Spleen (tissue), 11 donors: ENCODE measurements around the gene FGF19. TPM values are rescaled to one million over a fixed set of nuclear protein-coding genes. Genes with fewer than 3 reads are reported as not detected.

ENCODE experiments used
- DNase-seq: peaks from one replicate; pipeline ENCODE4 v3.0.0-alpha.2; 2020
- H3K27ac ChIP-seq, 8 donors: fragments of 200-600 bp; sonication (generic) in 7 of 8; 1 replicate in 4 of 8; 2 replicates in 4 of 8; pipeline versions ENCODE4 v1.5.0 to v1.8.0; 2016 to 2021; ENCODE audit warnings: inconsistent platforms in 4 of 8, mild to moderate bottlenecking in 4 of 8, moderate library complexity in 1 of 8
- H3K27me3 ChIP-seq, 7 donors: fragments of 200-600 bp; sonication (generic) in 6 of 7; replicated peaks in 1 of 7; 1 replicate in 4 of 7; 2 replicates in 3 of 7; pipeline versions ENCODE4 v1.5.0 to v1.8.0; 2016 to 2021; ENCODE audit warnings: inconsistent platforms in 3 of 7, mild to moderate bottlenecking in 1 of 7
- H3K36me3 ChIP-seq, 6 donors: fragments of 200-600 bp; sonication (generic) in 5 of 6; 1 replicate in 4 of 6; 2 replicates in 2 of 6; pipeline versions ENCODE4 v1.5.0 to v1.8.0; 2016 to 2021; ENCODE audit warnings: inconsistent platforms in 2 of 6
- H3K4me1 ChIP-seq, 6 donors: fragments of 200-600 bp; sonication (generic) in 5 of 6; 1 replicate in 3 of 6; 2 replicates in 3 of 6; pipeline versions ENCODE4 v1.5.0 to v1.8.0; 2016 to 2021; ENCODE audit warnings: inconsistent platforms in 3 of 6
- H3K4me3 ChIP-seq, 8 donors: fragments of 200-600 bp; sonication (generic) in 7 of 8; 1 replicate in 4 of 8; 2 replicates in 4 of 8; pipeline versions ENCODE4 v1.5.0 to v1.8.0; 2016 to 2021; ENCODE audit warnings: inconsistent platforms in 4 of 8, mild to moderate bottlenecking in 4 of 8, moderate library complexity in 2 of 8
- H3K9me3 ChIP-seq, 8 donors: fragments of 200-600 bp; sonication (generic) in 7 of 8; 1 replicate in 4 of 8; 2 replicates in 4 of 8; pipeline versions ENCODE4 v1.5.0 to v1.8.0; 2016 to 2021; ENCODE audit warnings: inconsistent platforms in 4 of 8
- POLR2A ChIP-seq, 3 donors: fragments of 450-650 bp; IDR thresholded peaks; one replicate each; pipeline ENCODE4 v1.5.1; 2017; ENCODE audit warnings: antibody characterized with exemption in 3 of 3, mild to moderate bottlenecking in 1 of 3
- POLR2AphosphoS5 ChIP-seq, 3 donors: sonication (generic); formaldehyde crosslinking; IDR thresholded peaks; one replicate each; pipeline ENCODE4 v1.5.1; 2017; ENCODE audit warnings: antibody characterized with exemption in 3 of 3
- WGBS, 5 donors: extraction: QIAGEN DNeasy Blood & Tissue Kit in 3 of 5; methylation state at CpG; one replicate each; pipeline versions ENCODE4 v1.1.5 to v1.1.7; 2013 to 2018; 5-methylcytosine and 5-hydroxymethylcytosine counted together
- intact Hi-C: fragments of 100-400 bp; cut with DNase I; formaldehyde crosslinking; loops from one replicate; pipeline ENCODE4 v1.15.0; 2023; ENCODE audit warnings: low total_unique reads
- polyA plus RNA-seq, 3 donors: library from polyadenylated mRNA; stranded (reverse); fragments of 200-250 nt; gene quantifications; one replicate each; pipeline ENCODE4 v1.2.1, GENCODE V29; 2013
- total RNA-seq, 7 donors: library from RNA; depleted of rRNA in 3 of 7; stranded (reverse); fragments of >200 nt in 3 of 7; fragmentation: NEBNext Ultra II Directional in 4 of 7; extraction: Animal tissue kit (Norgen Biotek cat#: 25700) in 4 of 7; gene quantifications; one replicate each; pipeline versions ENCODE4 v1.1.0 to v1.2.1, GENCODE V29; 2016 to 2021
- TF ChIP-seq, protein P1 (sequence below), 11 experiments: fragments of 200-600 bp in 7 of 11; fragments of 450-650 bp in 4 of 11; sonication (generic) in 4 of 11; IDR thresholded peaks in 8 of 11; conservative IDR thresholded peaks in 3 of 11; 1 replicate in 7 of 11; 2 replicates in 4 of 11; pipeline versions ENCODE4 v1.4.0 to v1.8.0; 2016 to 2021; ENCODE audit warnings: antibody characterized with exemption in 11 of 11, inconsistent platforms in 4 of 11, mild to moderate bottlenecking in 1 of 11
- donor health status: healthy with polysubstance abuse.
- donor health status: DM: no; HTN: no; CAD: no; lungs with moderate emphysema.
- donor health status: DM: no; HTN: no; CAD: no.
- donor health status: Bipolar disorder and iron deficiency.
- donor health status: healthy.
- donor health status: DM: no; HTN: no; CAD: no.
- donor health status: DM: yes; HTN: yes; CAD: no.

The FGF19 gene
- total and polyA plus RNA-seq, 10 donors = not detected

GRCh38 chr11:69708736-69709401 lies 5.0 kb upstream of the FGF19 start:
- no peak overlapping the region for H3K4me3 ChIP-seq
- WGBS, 5 donors = 64 to 70% (median 64%) methylated on average over 15 of the region's 15 CpGs
- no peak for DNase-seq
- H3K9me3 ChIP-seq = no peaks in the 10 kb centered on the region
- intact Hi-C loops = no loop called here
- H3K36me3 ChIP-seq = no peaks in the 10 kb centered on the region
- TF ChIP-seq POLR2AphosphoS5 (IDR thresholded peaks at IDR 0.05) (no peak), POLR2A (IDR thresholded peaks at IDR 0.05) (no peak)
- TF ChIP-seq, protein P1, sequence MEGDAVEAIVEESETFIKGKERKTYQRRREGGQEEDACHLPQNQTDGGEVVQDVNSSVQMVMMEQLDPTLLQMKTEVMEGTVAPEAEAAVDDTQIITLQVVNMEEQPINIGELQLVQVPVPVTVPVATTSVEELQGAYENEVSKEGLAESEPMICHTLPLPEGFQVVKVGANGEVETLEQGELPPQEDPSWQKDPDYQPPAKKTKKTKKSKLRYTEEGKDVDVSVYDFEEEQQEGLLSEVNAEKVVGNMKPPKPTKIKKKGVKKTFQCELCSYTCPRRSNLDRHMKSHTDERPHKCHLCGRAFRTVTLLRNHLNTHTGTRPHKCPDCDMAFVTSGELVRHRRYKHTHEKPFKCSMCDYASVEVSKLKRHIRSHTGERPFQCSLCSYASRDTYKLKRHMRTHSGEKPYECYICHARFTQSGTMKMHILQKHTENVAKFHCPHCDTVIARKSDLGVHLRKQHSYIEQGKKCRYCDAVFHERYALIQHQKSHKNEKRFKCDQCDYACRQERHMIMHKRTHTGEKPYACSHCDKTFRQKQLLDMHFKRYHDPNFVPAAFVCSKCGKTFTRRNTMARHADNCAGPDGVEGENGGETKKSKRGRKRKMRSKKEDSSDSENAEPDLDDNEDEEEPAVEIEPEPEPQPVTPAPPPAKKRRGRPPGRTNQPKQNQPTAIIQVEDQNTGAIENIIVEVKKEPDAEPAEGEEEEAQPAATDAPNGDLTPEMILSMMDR (IDR thresholded peaks at IDR 0.05 in 8 of 11, conservative IDR thresholded peaks at IDR 0.05 in 3 of 11) = no peak
- no peak overlapping the region for H3K27ac ChIP-seq
- peaks cover 5 to 83% (median 38%) of the 10 kb centered on the region in 7 donors for H3K27me3 ChIP-seq
- H3K4me1 ChIP-seq = peaks cover 6 to 32% (median 22%) of the 10 kb centered on the region in 6 donors

- H3K4me1 ChIP-seq = peaks cover 7 to 43% (median 33%) of the 10 kb centered on the region in 6 donors
- DNase-seq = no peak
- H3K36me3 ChIP-seq = no peaks in the 10 kb centered on the region
- WGBS, 5 donors = 39 to 53% (median 44%) methylated on average over 7 of the region's 7 CpGs
- no peak overlapping the region for H3K27ac ChIP-seq
- no peaks in the 10 kb centered on the region for H3K9me3 ChIP-seq
- intact Hi-C loops = no loop called here
- H3K4me3 ChIP-seq = no peak overlapping the region
- peaks cover 5 to 83% (median 52%) of the 10 kb centered on the region in 7 donors for H3K27me3 ChIP-seq
- TF ChIP-seq POLR2AphosphoS5 (IDR thresholded peaks at IDR 0.05) = no peak
- TF ChIP-seq, protein P1 (IDR thresholded peaks at IDR 0.05 in 8 of 11, conservative IDR thresholded peaks at IDR 0.05 in 3 of 11) = no peak
- no peak for TF ChIP-seq POLR2A (IDR thresholded peaks at IDR 0.05)
Measured at GRCh38 chr11:69707176-69707575, 3.4 kb upstream of the FGF19 start.

DNA sequence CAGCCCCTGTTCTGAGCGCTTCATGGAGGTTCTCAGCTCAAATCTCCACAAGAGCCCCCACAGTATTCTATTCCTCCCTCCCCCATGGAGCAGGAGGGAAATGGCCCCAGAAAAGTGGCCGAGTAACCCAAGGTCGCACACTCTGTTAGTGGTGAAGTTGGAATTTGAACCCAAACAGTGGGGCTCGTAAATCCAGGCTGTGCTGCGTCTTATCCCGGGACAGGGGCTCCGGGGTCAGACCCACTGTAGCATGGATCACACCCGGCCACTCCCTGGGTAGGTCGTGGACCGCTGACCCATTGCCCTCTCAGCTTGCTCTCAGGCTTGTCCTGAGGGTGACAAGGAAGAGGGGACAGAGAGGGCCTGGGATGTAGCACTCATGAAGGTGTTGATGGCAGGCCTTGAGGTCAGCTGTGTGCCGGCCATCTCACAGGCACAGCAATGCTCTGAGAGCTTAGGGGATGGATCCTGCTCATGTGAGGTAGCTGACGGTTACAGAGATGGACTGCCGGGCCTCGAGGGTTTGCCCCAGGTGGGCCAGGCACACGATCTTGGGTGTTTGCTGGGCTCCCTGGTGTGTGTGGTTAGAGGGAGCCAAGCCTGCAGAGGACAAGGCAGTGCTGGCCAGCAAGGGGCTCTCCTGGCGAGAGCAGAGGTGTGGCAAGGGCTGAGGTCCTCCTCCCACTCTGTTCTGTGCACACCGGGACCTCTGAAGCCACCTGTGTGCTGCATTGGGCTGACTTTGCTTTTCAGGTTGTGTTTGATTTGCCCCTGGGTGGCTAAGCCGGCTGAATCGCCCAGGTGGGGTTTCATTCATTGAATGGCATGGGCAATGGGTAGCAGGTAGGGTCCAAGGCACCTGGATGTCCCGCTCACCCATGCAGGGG lies 2.3 kb upstream of the FGF19 start:
- no peak for TF ChIP-seq POLR2A (IDR thresholded peaks at IDR 0.05)
- TF ChIP-seq, protein P1 (IDR thresholded peaks at IDR 0.05 in 8 of 11, conservative IDR thresholded peaks at IDR 0.05 in 3 of 11) = no peak
- TF ChIP-seq POLR2AphosphoS5 (IDR thresholded peaks at IDR 0.05) = no peak
- no peaks in the 10 kb centered on the region for H3K9me3 ChIP-seq
- WGBS, 5 donors = 43 to 62% (median 44%) methylated on average over 14 to 20 of the region's 20 CpGs
- no peak overlapping the region for H3K4me3 ChIP-seq
- H3K36me3 ChIP-seq = no peaks in the 10 kb centered on the region
- peaks cover 5 to 93% (median 62%) of the 10 kb centered on the region in 7 donors for H3K27me3 ChIP-seq
- peak; percentile 60 for DNase-seq
- no peak overlapping the region for H3K27ac ChIP-seq
- intact Hi-C loops = no loop called here
- peaks cover 7 to 41% (median 33%) of the 10 kb centered on the region in 6 donors for H3K4me1 ChIP-seq

- intact Hi-C loops = no loop called here
Measured at GRCh38 chr11:69705351-69705811, 1.6 kb upstream of the FGF19 start.

More at GRCh38 chr11:69705351-69705811, 1.6 kb upstream of the FGF19 start:
- no peak for TF ChIP-seq POLR2AphosphoS5 (IDR thresholded peaks at IDR 0.05)
- TF ChIP-seq, protein P1 (IDR thresholded peaks at IDR 0.05 in 8 of 11, conservative IDR thresholded peaks at IDR 0.05 in 3 of 11) = no peak
- no peak for TF ChIP-seq POLR2A (IDR thresholded peaks at IDR 0.05)
- no peaks in the 10 kb centered on the region for H3K36me3 ChIP-seq
- H3K27ac ChIP-seq = no peak overlapping the region
- H3K27me3 ChIP-seq = peaks cover 5 to 97% (median 69%) of the 10 kb centered on the region in 7 donors
- no peaks in the 10 kb centered on the region for H3K9me3 ChIP-seq
- H3K4me1 ChIP-seq = peaks cover 7 to 47% (median 35%) of the 10 kb centered on the region in 6 donors
- 4 to 9% (median 6%) methylated on average over 18 of the region's 18 CpGs for whole genome bisulfite sequencing, 5 donors
- no peak for DNase-seq
- H3K4me3 ChIP-seq = peak overlapping the region in 1 of 8 donors; percentile 46
